HS-27A (cell line): ENCODE data around the gene PRDM7.
"Not testable (repeated sequence)": the region's sequence is repeated elsewhere in the genome, so short reads cannot be mapped to it uniquely, and the experiment has no call there.

Source experiments
- DNase-seq: peaks from one replicate; pipeline ENCODE4 v3.0.0-alpha.2; 2012; ENCODE audit warnings: low read depth, missing footprints

Gene PRDM7

GRCh38 chr16:90012991-90013745, 64.0 kb downstream of the PRDM7 start:
- no peak for DNase-seq

GRCh38 chr16:90011908-90012501, 65.1 kb downstream of the PRDM7 start:
- DNase-seq: no peak

GRCh38 chr16:90011508-90011819, 65.7 kb downstream of the PRDM7 start:
- no peak for DNase-seq

GRCh38 chr16:90010676-90011507, 66.2 kb downstream of the PRDM7 start:
- no peak for DNase-seq

- DNase-seq: no peak
Observed at GRCh38 chr16:90009172-90009899, 67.8 kb downstream of the PRDM7 start.

GRCh38 chr16:90008708-90009145, 68.4 kb downstream of the PRDM7 start:
- DNase-seq: no peak

- DNase-seq: not testable (repeated sequence)
Observed at GRCh38 chr16:90007635-90008234, 69.4 kb downstream of the PRDM7 start.

GRCh38 chr16:90007015-90007414, 70.1 kb downstream of the PRDM7 start:
- no peak for DNase-seq
